ENCODE measurements around the gene ACP3.

DNA sequence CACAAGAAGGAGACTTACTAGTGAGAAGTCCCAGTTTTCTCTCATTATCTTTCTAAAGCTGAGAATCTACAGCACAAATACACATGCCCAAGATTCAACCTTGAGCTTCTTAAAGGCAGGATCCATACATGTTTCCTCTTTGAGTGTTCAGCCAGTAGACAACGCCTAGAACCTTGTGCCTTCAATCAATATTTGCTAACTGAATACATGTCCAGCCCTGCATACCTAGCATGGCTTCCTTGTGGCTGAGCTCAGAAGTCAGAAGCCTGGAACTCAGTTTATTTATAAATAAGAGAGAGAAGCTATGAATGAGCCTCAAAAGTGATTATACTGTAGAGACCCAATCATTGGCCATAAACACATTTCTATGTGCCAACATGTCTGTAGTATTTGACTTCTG is 43.5 kb downstream of the ACP3 start:
- TF ChIP-seq, protein P1, sequence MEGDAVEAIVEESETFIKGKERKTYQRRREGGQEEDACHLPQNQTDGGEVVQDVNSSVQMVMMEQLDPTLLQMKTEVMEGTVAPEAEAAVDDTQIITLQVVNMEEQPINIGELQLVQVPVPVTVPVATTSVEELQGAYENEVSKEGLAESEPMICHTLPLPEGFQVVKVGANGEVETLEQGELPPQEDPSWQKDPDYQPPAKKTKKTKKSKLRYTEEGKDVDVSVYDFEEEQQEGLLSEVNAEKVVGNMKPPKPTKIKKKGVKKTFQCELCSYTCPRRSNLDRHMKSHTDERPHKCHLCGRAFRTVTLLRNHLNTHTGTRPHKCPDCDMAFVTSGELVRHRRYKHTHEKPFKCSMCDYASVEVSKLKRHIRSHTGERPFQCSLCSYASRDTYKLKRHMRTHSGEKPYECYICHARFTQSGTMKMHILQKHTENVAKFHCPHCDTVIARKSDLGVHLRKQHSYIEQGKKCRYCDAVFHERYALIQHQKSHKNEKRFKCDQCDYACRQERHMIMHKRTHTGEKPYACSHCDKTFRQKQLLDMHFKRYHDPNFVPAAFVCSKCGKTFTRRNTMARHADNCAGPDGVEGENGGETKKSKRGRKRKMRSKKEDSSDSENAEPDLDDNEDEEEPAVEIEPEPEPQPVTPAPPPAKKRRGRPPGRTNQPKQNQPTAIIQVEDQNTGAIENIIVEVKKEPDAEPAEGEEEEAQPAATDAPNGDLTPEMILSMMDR (IDR thresholded peaks at IDR 0.05 in 2 of 3, conservative IDR thresholded peaks at IDR 0.05 in 1 of 3; ENCODE audit: insufficient read depth in 2 of 3, low read depth in 1 of 3, low read length in 3 of 3): no peak
- TF ChIP-seq EP300 (IDR thresholded peaks at IDR 0.05; ENCODE audit: low read length) (no peak), SRF (CRISPR knock-in tag; IDR thresholded peaks at IDR 0.05) (no peak), TBP (optimal IDR thresholded peaks at IDR 0.05; ENCODE audit: low read depth, low read length) (no peak), POLR2AphosphoS5 (IDR thresholded peaks at IDR 0.05; ENCODE audit: control insufficient read depth, insufficient read depth, low read depth, low read length) (no peak), L3MBTL2 (IDR thresholded peaks at IDR 0.05) (no peak), ZNF174 (CRISPR knock-in tag; IDR thresholded peaks at IDR 0.05) (no peak), NRF1 (conservative IDR thresholded peaks at IDR 0.05 in 1 of 2, IDR thresholded peaks at IDR 0.05 in 1 of 2) (no peak)

Data from K562 (cell line).